Activated T-cell treated with anti-CD3 and anti-CD28 coated beads for 24 hours (primary cell): Measurements from ENCODE around the gene CFAP68.
"Not testable (repeated sequence)": the region's sequence is repeated elsewhere in the genome, so short reads cannot be mapped to it uniquely, and the experiment has no call there.

Experiments
- DNase-seq: peaks from one replicate; pipeline ENCODE4 v3.0.0-alpha.2; 2020; ENCODE audit warnings: low read depth

The CFAP68 gene

GRCh38 chr11:111870886-111871692 is 8.3 kb upstream of the CFAP68 start, which contains the start of gene ALG9:
Gene ALG9, minus strand, starts transcription at chr11:111871581. Its CDS starts 99 bp downstream, at chr11:111871482.
- peak; percentile 86 for DNase-seq

GRCh38 chr11:111871693-111872161 is 7.6 kb upstream of the CFAP68 start:
- no peak for DNase-seq

GRCh38 chr11:111878385-111878848 is 924 bp upstream of the CFAP68 start:
- DNase-seq: no peak

- DNase-seq: no peak
These were observed 258 bp downstream of the CFAP68 start for GRCh38 chr11:111879637-111879960.

GRCh38 chr11:111882202-111882601 is 2.9 kb downstream of the CFAP68 start:
- DNase-seq: no peak

- not testable (repeated sequence) for DNase-seq
These were observed 5.7 kb downstream of the CFAP68 start for GRCh38 chr11:111885053-111885452.

- no peak for DNase-seq
These were observed 6.7 kb downstream of the CFAP68 start for GRCh38 chr11:111886032-111886431.

GRCh38 chr11:111886844-111887243 is 7.5 kb downstream of the CFAP68 start:
- DNase-seq: no peak

- no peak for DNase-seq
These were observed 26.1 kb downstream of the CFAP68 start for GRCh38 chr11:111905411-111905810.

- no peak for DNase-seq
These were observed 27.3 kb downstream of the CFAP68 start for GRCh38 chr11:111906680-111907079.

GRCh38 chr11:111908639-111909305 is 29.4 kb downstream of the CFAP68 start:
- DNase-seq: no peak

GRCh38 chr11:111909378-111909777 is 30.0 kb downstream of the CFAP68 start:
- no peak for DNase-seq

GRCh38 chr11:111910676-111911562 is 31.6 kb downstream of the CFAP68 start:
- DNase-seq: no peak

- DNase-seq: no peak
These were observed 32.4 kb downstream of the CFAP68 start, which contains the start of gene CRYAB for GRCh38 chr11:111911563-111912401. Gene CRYAB, minus strand, starts transcription at chr11:111911770. Its CDS starts 46 bp downstream, at chr11:111911724.

- DNase-seq: no peak
These were observed 33.2 kb downstream of the CFAP68 start, which contains the start of gene HSPB2 for GRCh38 chr11:111912535-111912934. Gene HSPB2, plus strand, starts transcription at chr11:111912734. Its CDS starts 96 bp downstream, at chr11:111912830.

- DNase-seq: no peak
These were observed 33.9 kb downstream of the CFAP68 start for GRCh38 chr11:111913031-111913861.

- DNase-seq: no peak
These were observed 34.7 kb downstream of the CFAP68 start for GRCh38 chr11:111913997-111914396.

- DNase-seq: no peak
These were observed 37.4 kb downstream of the CFAP68 start for GRCh38 chr11:111916768-111917167.

- DNase-seq: no peak
These were observed 38.0 kb downstream of the CFAP68 start for GRCh38 chr11:111917312-111917711.

- DNase-seq: no peak
These were observed 38.4 kb downstream of the CFAP68 start for GRCh38 chr11:111917788-111918187.
